HG02970 (cell line): ENCODE measurements around the gene VAMP8.
"Not testable (repeated sequence)": the region's sequence is repeated elsewhere in the genome, so short reads cannot be mapped to it uniquely, and the experiment has no call there.

Experiments
- ATAC-seq: cut with Tn5 transposase; IDR thresholded peaks from one replicate; pipeline ENCODE4 v1.9.1; 2021; ENCODE audit warnings: mild to moderate bottlenecking, moderate library complexity, moderate number of reproducible peaks; ENCODE audit not compliant: unreplicated experiment, low FRiP score

Gene VAMP8

DNA sequence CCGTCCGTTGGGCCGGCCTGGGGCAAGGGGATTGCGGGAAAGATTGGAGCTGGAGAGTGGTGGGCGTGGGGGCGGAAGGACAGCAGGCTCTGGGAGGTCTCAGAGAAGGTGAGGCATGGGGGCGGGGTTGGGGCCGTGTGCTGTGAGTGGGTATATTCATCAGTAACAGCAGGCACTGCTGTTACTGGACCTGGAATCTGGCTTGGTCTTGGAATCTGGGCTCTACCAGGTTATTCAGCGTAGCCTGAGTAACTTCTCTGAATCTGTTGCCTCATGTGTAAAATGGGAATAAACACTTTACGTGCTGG, 18.6 kb downstream of the VAMP8 start:
- ATAC-seq, result no peak

DNA sequence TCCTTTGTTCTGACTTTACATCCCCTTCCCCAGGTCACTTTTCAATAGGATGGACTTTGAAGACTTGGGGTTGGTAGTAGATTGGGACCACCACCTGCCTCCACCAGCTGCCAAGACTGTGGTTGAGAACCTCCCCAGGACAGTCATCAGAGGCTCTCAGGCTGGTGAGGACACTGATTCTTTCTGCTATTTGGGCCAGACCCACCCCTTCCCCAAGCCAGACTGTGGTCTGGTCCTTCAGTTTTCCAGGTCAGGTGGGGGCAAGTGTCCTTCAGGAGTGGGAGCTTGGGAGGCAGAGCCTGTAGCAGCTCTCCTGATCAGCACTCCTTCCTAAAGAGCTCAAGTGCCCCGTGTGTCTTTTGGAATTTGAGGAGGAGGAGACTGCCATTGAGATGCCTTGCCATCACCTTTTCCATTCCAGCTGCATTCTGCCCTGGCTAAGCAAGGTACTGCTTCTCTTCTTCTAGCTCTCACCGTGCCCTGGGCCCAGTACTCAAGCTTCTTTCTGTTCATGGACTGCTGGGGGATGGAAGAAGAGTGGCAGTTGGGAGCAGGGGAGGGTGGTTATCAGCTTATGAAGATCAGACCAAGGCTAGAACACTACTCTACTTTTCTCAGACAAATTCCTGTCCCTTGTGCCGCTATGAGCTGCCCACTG, 19.2 kb downstream of the VAMP8 start:
- ATAC-seq, result no peak

DNA sequence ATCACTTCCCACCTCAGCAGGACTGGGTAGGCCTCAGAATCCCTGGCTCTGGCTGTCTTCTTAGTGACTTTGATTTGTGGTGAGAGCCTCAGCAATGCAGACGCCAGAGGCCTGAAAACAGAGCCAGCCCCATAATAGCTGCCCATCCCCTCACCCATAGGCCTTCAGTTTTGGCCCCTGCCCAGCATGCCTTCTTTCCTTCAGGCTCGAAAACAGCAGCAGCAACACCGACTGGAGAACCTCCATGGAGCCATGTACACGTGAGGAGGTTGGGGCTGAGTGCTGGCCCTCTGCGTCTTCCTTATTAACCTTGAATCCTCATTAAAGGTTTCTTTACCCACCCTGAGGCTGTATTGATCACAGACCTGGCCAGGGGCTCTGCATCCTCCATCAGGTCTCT, 19.9 kb downstream of the VAMP8 start:
- ATAC-seq, result no peak

DNA sequence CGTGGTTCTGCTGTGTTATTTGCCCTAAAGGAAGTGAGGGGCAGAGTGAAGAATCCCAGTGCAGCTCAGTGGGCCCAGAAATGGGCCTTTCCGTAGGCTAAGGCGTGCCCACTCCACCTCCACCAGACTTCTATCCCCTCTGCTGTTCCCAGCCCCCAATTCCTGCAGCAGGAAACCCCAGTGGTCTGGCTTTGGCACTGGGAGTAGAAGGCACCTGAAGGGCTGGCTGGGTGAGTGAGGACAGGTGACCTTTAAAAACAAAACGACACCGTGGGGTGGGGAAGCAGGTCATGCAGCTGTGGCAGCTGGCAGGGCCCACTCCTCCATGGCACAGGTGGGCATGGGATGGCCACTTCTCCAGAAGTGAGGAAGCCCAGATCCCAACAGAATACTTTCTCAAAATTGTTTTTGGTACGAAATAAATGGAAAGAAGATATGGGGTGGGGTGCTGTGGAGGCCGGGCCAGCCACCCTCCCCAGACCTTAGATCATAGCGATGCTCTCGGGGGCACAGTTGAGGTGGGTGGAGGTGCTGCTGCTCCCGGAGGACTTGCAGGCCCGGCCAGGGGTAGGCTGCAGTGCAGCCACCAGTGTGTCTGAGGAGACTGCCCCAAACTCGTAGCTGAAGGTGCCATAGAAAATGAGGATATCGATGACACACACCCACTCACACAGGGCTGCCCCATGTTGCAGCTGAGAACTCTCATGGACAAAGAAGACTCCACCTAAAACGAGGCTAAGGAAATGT, 21.4 kb downstream of the VAMP8 start:
- ATAC-seq, result no peak

DNA sequence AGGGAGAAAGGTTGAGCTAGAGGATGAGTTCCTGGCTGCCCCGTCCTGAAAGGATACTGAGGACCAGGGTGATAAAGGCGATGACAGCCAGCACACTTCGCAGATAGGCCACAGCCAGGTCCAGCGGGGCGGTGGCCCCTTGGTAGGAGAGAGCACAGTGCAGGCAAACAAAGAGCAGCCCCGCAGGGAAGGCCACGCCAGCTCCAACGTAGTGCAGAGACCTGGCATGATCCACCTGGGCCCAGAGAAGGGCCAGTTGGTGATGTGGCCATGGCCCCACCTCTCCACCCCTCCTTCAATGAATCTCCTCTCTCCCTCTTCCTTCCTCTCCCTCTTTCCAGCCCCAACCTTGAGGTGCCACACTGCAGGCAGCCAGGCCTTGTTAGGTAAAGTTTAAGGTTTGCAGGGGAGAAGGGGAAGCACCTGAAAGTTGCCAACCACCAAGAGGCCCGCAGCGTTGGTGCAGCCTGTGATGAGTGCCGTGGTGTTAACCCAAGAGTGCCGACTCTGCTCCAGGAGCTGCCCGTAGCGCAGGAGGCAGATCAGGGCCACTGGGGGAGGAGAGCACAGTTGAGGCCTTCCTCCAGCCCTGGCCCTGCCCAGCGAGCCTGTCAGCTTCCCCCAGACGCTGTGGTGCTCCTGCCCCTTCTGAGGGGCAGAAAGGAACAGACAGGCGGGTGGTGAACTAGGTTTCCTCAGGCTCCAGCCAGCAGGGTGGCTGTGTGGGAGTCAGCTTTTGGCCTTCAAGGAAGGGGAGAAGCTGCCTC, 22.3 kb downstream of the VAMP8 start:
- ATAC-seq, result no peak

GRCh38 chr2:85600235-85600575, 22.8 kb downstream of the VAMP8 start:
- no peak for ATAC-seq

- ATAC-seq, result no peak
Observed at GRCh38 chr2:85600951-85601770, 23.8 kb downstream of the VAMP8 start.

GRCh38 chr2:85601771-85602475, 24.5 kb downstream of the VAMP8 start:
- peak; percentile 40 for ATAC-seq

DNA sequence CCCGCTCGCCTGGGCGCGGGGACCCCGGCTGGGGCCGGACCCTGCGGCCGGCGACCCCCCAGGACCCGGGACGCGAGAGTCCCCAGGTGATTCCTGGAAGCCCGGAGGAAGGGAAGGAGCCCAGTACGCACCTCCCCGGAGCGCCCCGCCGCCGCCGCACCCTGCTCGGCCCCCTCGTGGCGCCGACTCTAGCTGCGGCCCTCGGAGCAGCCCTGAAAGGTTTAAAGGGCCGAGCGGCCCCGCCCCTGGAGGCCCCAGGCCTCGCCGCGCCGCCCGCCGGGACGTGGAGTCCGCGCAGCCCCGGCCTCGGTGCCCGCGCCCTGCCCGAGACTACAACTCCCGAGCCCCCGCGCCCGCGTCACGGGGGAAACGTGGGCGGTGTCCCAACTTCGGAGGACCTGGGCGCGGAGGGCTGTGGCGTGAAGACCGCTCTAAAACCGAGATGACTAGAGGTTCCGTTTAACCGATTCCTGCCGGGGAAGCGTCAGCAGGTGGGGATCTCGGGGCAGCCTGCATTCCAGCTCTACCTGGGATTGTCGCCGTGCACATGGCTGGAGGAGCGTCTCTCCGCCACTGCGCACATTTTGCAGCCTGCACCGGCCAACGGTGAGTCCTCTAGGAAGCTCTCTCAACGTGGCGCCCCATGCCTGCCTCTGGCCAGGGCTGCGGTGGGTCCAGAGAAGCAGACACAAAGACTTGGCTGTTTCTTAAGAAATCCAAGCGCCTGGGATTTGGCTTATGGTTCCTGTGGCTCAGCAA, 25.3 kb downstream of the VAMP8 start, which contains the start of gene TMEM150A:
Gene TMEM150A (minus strand): TSS at position 223 of the 759 bp plus-strand sequence. CDS start 750 bp downstream, outside the sequence.
- ATAC-seq, result peak; percentile 91

DNA sequence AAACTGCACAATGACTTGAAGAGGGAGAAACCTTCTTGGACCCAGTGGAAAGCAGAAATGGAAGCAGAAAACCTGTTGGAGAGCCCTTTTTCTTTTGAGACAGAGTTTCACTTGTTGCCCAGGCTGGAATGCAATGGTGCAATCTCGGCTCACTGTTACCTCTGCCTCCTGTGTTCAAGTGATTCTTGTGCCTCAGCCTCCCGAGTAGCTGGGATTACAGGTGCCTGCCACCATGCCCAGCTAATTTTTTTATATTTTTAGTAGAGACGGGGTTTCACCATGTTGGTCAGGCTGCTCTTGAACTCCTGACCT, 26.7 kb downstream of the VAMP8 start:
- not testable (repeated sequence) for ATAC-seq

- ATAC-seq, result no peak
Observed at GRCh38 chr2:85604568-85605339, 27.4 kb downstream of the VAMP8 start.

GRCh38 chr2:85605406-85606115, 28.2 kb downstream of the VAMP8 start:
- ATAC-seq, result no peak

DNA sequence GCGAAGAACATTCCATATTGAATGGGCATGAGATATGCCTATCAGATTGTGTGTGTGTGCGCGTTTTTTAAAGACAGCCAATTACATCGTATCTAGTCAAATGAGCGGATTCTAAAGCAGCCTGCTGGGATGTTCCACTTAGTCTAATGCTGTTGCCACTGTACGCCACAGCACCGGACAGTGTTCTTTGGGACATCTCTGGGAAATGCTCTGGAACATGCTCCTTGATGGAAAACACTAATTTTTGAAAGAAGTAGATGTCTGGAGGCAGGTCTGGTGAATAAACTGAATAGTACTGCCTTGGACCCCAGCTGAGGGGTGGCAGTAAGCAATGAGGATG, 28.7 kb downstream of the VAMP8 start:
- ATAC-seq, result no peak

GRCh38 chr2:85607268-85608215, 30.2 kb downstream of the VAMP8 start:
- ATAC-seq, result no peak

GRCh38 chr2:85611217-85611704, 33.9 kb downstream of the VAMP8 start:
- peak; percentile 11 for ATAC-seq

DNA sequence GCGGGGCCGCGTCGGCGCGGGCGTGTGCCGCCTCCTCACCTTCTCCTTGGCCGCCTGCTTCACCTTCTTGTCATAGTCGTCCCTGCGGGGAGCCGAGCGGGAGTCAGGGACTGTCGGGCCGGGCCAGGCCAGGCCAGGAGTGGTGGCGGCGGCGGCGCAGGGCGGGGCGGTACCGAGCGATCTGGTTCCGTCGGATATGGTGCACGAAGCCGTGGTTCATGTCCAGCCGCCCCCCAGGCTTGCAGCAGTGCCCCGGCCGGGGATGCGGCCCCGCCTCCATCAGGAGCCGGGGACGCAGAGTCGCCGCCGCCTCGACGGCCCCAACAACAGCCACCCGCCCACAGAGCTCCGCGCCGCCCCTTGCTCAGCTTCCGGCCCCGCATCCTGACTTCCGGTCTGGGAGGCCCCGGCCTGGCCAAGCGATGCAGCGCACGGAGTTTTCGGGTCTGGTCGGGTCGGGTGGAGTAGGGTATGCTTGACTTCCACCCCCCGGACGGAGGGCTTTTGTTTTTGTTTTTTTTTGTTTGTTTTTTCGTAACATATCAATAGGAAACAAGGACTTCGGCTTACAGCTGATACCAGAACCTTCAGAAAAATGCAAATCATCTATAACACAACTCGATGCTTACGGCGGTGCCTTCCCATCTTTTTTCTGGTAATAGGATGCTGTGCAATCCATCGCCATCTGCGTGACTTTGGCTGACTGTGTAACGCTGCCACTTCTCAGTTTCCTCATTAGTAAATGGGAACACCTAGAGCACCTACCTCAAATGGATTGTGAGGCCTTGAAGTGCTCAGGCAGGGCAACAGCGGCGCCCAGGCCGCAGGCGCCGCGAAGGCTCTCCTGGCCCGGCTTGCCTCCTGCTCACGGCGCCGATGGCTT, 34.6 kb downstream of the VAMP8 start, which contains the start of gene C2orf68:
Gene C2orf68 (minus strand): TSS at position 362 of the 883 bp plus-strand sequence. CDS start 82 bp downstream, at position 280.
- peak; percentile 72 for ATAC-seq
